ENCODE measurements around the gene CEP295NL. TPM values are rescaled to one million over a fixed set of nuclear protein-coding genes. Genes with fewer than 3 reads are reported as not detected.

CEP295NL gene
- total RNA-seq, 1 donor from 2014 or later = 7.9 TPM

DNA sequence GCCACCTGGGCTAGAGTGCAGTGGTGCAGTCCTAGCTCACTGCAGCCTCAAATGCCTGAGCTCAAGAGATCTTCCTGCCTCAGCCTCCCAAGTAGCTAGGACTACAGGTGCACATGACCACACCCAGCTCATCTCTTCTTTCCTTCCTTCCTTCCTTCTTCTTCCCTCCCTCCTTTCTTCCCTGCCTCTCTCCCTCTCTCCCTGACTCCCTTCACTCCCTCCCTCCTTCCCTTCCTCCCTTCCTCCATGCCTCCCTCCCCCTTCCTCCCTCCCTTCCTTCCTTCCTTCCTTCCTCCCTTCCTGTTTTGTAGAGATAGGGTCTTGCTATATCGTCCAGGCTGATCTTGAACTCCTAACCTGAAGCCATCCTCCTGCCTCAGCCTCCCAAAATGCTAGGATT, 38.9 kb downstream of the CEP295NL start:
- TF ChIP-seq POLR2AphosphoS5 (IDR thresholded peaks at IDR 0.05; ENCODE audit: insufficient read depth in 1 of 2, low read depth in 1 of 2) = no peak
- TF ChIP-seq CTCF (IDR thresholded peaks at IDR 0.05) = no peak
- no peak for TF ChIP-seq POLR2A (IDR thresholded peaks at IDR 0.05)
- peaks cover 0 to 5% of the 10 kb centered on the region in 2 donors for H3K36me3 ChIP-seq
- intact Hi-C loops (cut with DNase I) = loop anchor here (2.0 to 5.0 kb wide), 2 partner anchors 63 to 108 kb away; no protein-coding TSS in a partner anchor
- peaks cover 27% of the 10 kb centered on the region for H3K4me1 ChIP-seq
- DNase-seq (ENCODE audit: extremely low spot score in 2 of 2) = no peak
- no peak overlapping the region for H3K4me3 ChIP-seq
- H3K27me3 ChIP-seq = no peaks in the 10 kb centered on the region
- H3K27ac ChIP-seq = peak overlapping the region; percentile 92
- no peaks in the 10 kb centered on the region for H3K9me3 ChIP-seq

GRCh38 chr17:78862073-78863023, 40.7 kb downstream of the CEP295NL start:
- Histone ChIP-seq H3K4me3 (no peak overlapping the region), H3K36me3 (no peaks in the 10 kb centered on the region), H3K27ac (peak overlapping the region; percentile 92), H3K27me3 (no peaks in the 10 kb centered on the region), H3K9me3 (no peaks in the 10 kb centered on the region), H3K4me1 (peaks cover 27% of the 10 kb centered on the region)
- DNase-seq (ENCODE audit: extremely low spot score in 2 of 2) = peak in 1 of 2 donors; percentile 97
- intact Hi-C loops (cut with DNase I) = loop anchor here (5.0 kb wide), 1 partner anchor 110 kb away; no protein-coding TSS in a partner anchor
- no peak for TF ChIP-seq CTCF (IDR thresholded peaks at IDR 0.05)
- peak; percentile 85 to 96 for TF ChIP-seq POLR2AphosphoS5 (IDR thresholded peaks at IDR 0.05; ENCODE audit: insufficient read depth in 1 of 2, low read depth in 1 of 2)
- no peak for TF ChIP-seq POLR2A (IDR thresholded peaks at IDR 0.05)

DNA sequence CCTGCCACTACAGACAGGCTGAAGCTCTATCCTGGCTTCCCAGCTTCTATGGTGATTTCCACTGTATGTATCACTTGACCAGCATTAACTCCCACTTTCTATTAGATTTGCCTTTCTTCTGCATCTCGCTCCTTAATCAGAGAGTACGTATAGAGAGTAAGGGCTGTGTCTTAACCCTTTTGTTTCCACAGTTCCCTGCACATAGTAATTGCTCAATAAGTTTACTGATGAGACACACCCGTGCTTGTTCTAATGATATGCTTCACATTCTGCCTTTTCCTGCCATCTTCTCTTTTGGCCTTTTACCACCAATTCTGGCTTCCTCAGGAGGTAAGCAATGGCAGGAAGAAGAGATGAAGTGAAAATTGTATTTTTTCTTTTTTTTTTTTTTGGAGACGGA, 41.8 kb downstream of the CEP295NL start:
- TF ChIP-seq POLR2A (IDR thresholded peaks at IDR 0.05) = no peak
- no peak for TF ChIP-seq POLR2AphosphoS5 (IDR thresholded peaks at IDR 0.05; ENCODE audit: insufficient read depth in 1 of 2, low read depth in 1 of 2)
- no peak for TF ChIP-seq CTCF (IDR thresholded peaks at IDR 0.05)
- intact Hi-C loops (cut with DNase I) = loop anchor here (5.0 kb wide), 1 partner anchor 111 kb away; no protein-coding TSS in a partner anchor

DNA sequence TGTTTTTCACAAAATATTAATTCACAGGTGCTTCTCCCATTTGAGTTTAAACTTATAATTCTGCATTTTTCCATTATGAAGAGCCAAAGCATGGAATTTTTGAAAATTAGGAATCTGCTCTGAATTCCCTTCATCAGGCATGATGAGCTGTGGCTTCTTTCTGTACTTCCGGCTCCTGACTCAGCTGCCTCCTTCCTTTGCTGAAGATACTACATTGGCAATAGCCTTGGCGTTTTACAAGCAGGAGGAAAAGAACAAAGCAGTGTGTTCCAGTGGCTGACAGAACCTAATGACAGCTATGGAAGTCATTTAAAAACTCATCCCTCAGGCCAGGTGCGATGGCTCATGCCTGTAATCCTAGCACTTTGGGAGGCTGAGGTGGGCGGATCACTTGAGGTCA, 44.0 kb downstream of the CEP295NL start:
- H3K27ac ChIP-seq = no peak overlapping the region
- intact Hi-C loops (cut with DNase I) = no loop called here
- H3K36me3 ChIP-seq = peaks cover 0 to 23% of the 10 kb centered on the region in 2 donors
- H3K4me1 ChIP-seq = peaks cover 9% of the 10 kb centered on the region
- TF ChIP-seq POLR2AphosphoS5 (IDR thresholded peaks at IDR 0.05; ENCODE audit: insufficient read depth in 1 of 2, low read depth in 1 of 2) = no peak
- TF ChIP-seq POLR2A (IDR thresholded peaks at IDR 0.05) = no peak
- no peak for TF ChIP-seq CTCF (IDR thresholded peaks at IDR 0.05)
- DNase-seq (ENCODE audit: extremely low spot score in 2 of 2) = no peak
- H3K27me3 ChIP-seq = no peaks in the 10 kb centered on the region
- H3K9me3 ChIP-seq = no peaks in the 10 kb centered on the region
- H3K4me3 ChIP-seq = no peak overlapping the region

More for the DNA sequence above, 41.8 kb downstream of the CEP295NL start:
- no peak for DNase-seq (ENCODE audit: extremely low spot score in 2 of 2)
- H3K4me1 ChIP-seq = peaks cover 18% of the 10 kb centered on the region
- H3K9me3 ChIP-seq = no peaks in the 10 kb centered on the region
- H3K4me3 ChIP-seq = no peak overlapping the region
- H3K36me3 ChIP-seq = peaks cover 0 to 4% of the 10 kb centered on the region in 2 donors
- H3K27me3 ChIP-seq = no peaks in the 10 kb centered on the region
- H3K27ac ChIP-seq = peak overlapping the region; percentile 92

All from vagina (tissue), 2 donors.